ENCODE data around the gene PTGER3.

Gene PTGER3

GRCh38 chr1:71047635-71048607, at the start of gene PTGER3:
Gene PTGER3 (minus strand): TSS chr1:71047816. CDS start chr1:71047577, 239 bp downstream.
- no peak for DNase-seq (ENCODE audit: low read depth in 2 of 2)

GRCh38 chr1:71094913-71095312, 47.3 kb upstream of the PTGER3 start:
- DNase-seq (ENCODE audit: low read depth in 2 of 2), result no peak

GRCh38 chr1:71093938-71094337, 46.3 kb upstream of the PTGER3 start:
- DNase-seq (ENCODE audit: low read depth in 2 of 2), result no peak

- DNase-seq (ENCODE audit: low read depth in 2 of 2), result peak; percentile 41 to 42
Measured at GRCh38 chr1:71089536-71090270, 42.1 kb upstream of the PTGER3 start.

GRCh38 chr1:71088645-71089287, 41.1 kb upstream of the PTGER3 start:
- DNase-seq (ENCODE audit: low read depth in 2 of 2), result no peak

GRCh38 chr1:71087713-71088112, 40.1 kb upstream of the PTGER3 start:
- DNase-seq (ENCODE audit: low read depth in 2 of 2), result no peak

GRCh38 chr1:71087060-71087459, 39.4 kb upstream of the PTGER3 start:
- no peak for DNase-seq (ENCODE audit: low read depth in 2 of 2)

- peak; percentile 19 for DNase-seq (ENCODE audit: low read depth in 2 of 2)
Measured at GRCh38 chr1:71086331-71086730, 38.7 kb upstream of the PTGER3 start.

- no peak for DNase-seq (ENCODE audit: low read depth in 2 of 2)
Measured at GRCh38 chr1:71083271-71083670, 35.7 kb upstream of the PTGER3 start.

GRCh38 chr1:71081697-71082080, 34.1 kb upstream of the PTGER3 start:
- DNase-seq (ENCODE audit: low read depth in 2 of 2), result no peak

- DNase-seq (ENCODE audit: low read depth in 2 of 2), result peak; percentile 91 to 92
Measured at GRCh38 chr1:71080739-71081696, 33.4 kb upstream of the PTGER3 start, which contains the start of gene ZRANB2. Gene ZRANB2 (minus strand): TSS chr1:71081035. CDS start chr1:71080995, 40 bp downstream.

GRCh38 chr1:71080230-71080738, 32.7 kb upstream of the PTGER3 start:
- no peak for DNase-seq (ENCODE audit: low read depth in 2 of 2)

- no peak for DNase-seq (ENCODE audit: low read depth in 2 of 2)
Measured at GRCh38 chr1:71074681-71075080, 27.1 kb upstream of the PTGER3 start.

GRCh38 chr1:71072273-71072672, 24.7 kb upstream of the PTGER3 start:
- no peak for DNase-seq (ENCODE audit: low read depth in 2 of 2)

- DNase-seq (ENCODE audit: low read depth in 2 of 2), result no peak
Measured at GRCh38 chr1:71071720-71072119, 24.1 kb upstream of the PTGER3 start.

GRCh38 chr1:71068325-71069240, 21.0 kb upstream of the PTGER3 start:
- no peak for DNase-seq (ENCODE audit: low read depth in 2 of 2)

GRCh38 chr1:71054791-71055190, 7.2 kb upstream of the PTGER3 start:
- DNase-seq (ENCODE audit: low read depth in 2 of 2), result no peak

- DNase-seq (ENCODE audit: low read depth in 2 of 2), result no peak
Measured at GRCh38 chr1:71054281-71054731, 6.7 kb upstream of the PTGER3 start.

- no peak for DNase-seq (ENCODE audit: low read depth in 2 of 2)
Measured at GRCh38 chr1:71053758-71054157, 6.1 kb upstream of the PTGER3 start.

GRCh38 chr1:71053146-71053545, 5.5 kb upstream of the PTGER3 start:
- no peak for DNase-seq (ENCODE audit: low read depth in 2 of 2)
